OCI-M1 (cell line): ENCODE data around the gene ZNF574.
"Not testable (repeated sequence)": the region's sequence is repeated elsewhere in the genome, so short reads cannot be mapped to it uniquely, and the experiment has no call there.

ENCODE experiments used
- DNase-seq: peaks from one replicate; lab custom pipeline; 2025; lab: John Stamatoyannopoulos, UW

The ZNF574 gene

DNA sequence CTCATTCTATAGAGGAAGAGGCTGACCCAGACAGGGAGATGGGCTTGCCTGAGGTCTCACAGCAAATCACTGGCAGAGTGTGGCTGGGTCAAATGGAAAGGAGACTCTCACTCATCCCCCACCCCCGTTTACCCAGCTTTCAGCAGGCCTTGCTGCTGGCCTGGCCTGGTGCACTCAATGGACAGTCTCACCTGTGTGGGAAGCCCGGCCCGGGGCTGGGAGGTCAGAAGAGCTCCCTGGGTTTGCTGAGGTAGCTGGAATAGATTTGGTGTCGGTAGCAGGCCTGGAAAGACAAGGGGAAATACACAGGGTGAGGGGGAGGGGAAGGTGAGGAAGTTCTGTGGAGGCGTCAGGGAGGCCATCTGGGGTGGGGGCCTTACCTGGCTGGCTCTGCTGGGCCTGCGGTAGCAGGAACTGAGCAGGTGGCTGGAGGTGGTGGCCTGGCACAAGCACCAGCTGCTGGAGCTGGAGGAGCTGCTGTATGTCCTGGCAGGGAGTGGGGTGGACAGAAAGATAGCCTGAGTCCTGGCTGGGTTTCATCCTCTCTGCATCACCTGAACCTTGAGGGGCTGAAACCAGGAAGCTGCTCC is 23.5 kb downstream of the ZNF574 start:
- no peak for DNase-seq

DNA sequence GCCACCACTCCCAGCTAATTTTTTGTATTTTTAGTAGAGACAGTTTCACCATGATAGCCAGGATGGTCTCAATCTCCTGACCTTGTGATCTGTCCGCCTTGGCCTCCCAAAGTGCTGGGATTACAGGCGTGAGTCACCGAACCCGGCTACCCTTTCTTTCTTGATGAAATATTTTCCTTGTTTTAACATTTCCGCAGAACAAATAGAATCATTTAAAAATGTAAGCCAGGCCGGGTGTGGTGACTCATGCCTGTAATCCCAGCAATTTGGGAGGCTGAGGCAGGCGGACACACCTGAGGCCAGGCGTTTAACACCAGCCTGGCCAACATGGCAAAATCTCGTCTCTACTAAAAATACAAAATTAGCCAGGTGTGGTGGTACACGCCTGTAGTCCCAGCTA is 24.3 kb downstream of the ZNF574 start:
- DNase-seq = not testable (repeated sequence)

DNA sequence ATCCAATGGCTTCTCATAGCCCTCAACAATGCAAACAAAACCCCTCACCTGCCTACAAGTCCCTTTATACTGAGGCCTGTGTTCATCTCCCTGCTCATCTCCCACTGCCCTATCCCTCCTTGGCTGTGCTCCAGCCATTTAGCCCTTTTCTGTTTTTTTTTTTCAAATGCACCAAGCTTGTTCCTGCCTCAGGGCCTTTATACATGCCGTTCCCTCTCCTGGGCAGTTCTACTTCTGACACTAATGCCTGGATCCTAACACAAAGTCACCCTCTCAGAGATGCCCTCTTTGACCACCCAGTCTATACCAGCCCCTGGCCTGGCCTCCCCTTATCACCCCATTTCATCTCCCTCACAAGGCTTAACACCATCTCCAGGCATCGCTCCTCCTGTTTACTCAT is 26.9 kb downstream of the ZNF574 start:
- DNase-seq = no peak

DNA sequence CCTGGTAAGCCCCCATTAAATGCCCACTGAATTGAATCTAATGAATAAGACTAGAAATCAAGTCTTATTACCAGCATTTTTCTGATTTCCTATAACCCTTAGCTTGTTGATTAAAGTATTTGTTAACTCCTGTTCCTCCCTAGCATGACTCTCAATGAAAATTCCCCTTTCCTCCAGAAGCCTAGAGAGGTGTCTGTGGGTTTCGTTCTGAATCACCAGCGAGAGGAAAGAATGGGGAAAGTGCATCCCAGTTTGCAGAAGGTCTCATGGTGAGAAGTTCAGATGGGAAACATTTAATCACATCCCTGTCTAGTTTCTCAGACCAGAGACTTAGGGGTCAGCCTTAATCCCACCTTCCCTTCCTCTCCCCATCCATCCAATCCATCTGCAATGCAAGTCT is 29.4 kb downstream of the ZNF574 start:
- no peak for DNase-seq

DNA sequence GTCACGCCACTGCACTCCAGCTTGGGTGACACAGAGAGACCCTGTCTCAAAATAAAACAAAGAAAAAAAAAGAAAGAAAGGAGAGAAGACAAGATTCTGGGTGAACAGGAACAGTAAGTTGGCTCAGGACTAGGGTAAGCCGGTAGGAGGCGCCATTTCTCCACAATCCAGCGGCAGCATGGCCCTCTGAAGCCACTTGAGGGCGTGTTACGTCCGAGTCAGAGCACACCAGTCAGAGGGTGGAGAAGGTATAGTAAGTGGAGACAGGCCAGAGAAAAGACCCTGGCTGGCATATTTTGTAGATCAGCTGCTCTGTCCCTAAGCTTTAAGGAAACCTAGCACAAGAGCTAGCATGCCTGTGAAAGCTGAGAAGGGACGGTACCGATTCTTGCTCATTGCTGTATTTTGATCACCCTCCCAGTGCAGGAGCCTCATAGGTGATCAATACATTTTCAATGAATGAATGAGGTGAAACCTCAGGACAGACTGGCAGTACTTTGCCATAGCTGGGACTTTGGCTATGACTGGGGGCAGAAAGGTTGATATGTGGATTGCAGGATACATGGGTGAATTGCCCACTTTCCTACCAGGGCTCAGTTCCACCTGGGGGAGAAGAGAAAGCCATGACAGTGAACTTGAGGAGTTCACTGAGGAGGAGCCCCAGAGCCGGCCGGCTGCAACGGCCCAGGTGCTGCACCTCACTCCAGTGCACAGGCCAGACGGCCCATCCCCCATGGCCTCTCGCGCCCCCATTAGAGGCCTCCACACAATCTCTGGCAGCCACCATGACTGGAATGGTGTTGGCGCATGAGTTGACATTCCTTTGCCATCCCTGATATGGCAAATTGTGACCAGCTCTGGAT is 32.8 kb downstream of the ZNF574 start:
- DNase-seq = peak; percentile 94

DNA sequence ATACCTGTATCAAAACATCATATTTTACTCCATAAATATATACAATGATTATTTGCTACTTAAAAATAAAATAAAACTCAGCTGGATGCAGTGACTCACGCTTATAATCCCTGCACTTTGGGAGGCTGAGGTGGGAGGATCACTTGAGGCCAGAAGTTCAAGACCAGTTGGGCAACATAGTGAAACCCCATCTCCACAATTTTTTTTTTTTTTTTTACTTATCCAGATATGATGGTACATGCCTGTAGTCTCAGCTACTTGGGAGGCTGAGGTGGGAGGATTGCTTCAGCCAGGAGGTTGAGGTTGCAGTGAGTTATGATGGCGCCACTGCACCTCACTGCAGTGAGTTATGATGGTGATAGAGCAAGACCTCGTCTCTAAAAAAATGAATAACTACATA is 33.9 kb downstream of the ZNF574 start:
- DNase-seq = no peak

DNA sequence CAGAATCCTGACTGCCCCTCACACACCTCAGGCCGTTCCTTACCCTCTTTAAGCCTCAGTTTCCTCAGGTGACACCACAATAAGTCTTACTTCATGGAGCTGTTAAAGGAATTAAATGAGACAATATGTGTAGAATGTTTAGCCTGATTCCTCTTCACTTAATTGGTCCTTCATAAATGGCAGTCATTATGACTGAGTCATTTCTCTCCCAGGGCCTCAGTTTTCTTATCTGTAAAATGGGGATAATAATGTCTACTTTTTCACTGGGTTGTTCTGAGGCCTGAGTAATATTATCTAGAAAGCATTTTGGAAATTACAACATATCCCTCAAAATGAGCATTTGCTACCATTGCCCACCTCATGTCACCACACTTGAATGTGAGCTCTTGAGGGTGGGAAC is 34.7 kb downstream of the ZNF574 start:
- DNase-seq = no peak

DNA sequence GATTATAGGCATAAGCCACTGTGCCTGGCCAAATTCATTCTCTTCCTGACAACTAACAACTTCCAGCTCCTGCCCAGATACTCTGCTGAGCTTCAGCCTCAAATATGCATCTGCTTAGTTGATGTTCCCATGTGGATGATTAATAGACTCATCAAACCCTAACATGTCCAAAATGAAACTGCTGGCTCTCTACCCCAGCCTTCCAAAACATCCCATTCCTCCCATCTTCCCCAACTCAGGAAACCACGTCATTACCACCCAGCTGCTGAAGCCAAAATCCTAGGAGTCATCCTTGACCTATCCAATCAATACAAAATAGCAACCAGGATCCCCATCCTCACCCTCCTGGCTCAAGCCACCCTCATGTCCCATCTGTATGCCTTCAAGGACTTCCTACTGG is 35.4 kb downstream of the ZNF574 start:
- no peak for DNase-seq

DNA sequence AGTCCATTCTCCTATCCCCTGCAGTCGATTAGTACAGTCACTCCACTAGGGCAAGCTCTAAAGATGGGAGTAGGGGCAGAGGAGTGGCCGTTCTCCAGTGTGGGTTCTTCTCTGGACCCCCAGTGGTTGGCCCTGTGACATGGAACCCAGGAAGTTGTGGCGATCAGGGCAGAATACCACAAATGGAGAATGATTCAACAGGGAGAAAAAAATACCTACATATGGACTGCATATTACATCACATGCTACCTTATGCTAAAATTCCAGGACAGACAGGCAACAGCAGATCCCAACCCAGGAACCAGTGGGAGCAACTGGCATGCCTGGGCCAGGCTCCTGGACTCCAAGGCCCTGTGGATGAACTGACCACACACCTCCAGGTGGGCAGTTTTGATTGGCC is 35.8 kb downstream of the ZNF574 start:
- no peak for DNase-seq

DNA sequence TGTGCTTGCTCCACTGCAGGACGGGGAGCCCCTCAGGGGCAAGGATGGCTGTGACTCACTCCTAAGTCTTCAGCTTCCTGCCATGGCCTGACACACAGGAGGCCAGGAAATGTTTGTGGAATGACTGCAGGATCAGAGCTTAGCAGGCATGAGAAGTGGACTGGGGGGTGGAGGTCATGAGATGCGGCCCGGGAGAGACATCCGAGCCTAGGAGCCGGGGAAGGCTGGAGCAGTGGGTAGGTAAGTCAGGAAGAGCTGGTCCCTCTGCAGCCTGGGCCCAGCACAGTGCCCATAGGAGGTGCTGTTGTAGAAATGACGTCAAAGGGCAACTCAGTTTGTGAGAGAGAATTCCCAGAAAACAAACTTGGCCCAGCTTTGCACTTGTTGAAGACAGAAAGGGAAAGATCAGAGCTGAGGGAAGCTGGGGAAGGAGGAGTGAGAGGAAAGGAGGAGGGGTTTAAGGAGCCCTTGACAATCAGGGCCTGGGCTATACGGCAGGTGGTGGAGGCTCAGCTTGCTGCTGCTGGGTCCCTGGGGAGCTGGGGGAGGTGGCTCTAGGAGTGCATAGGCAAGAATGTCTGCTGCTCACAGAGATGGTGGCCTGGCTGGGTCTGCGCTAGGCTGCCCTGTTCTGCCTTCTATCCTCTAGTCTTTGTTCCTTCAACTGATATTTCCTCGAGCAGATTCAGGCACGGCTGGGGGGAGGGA is 37.8 kb downstream of the ZNF574 start:
- no peak for DNase-seq

DNA sequence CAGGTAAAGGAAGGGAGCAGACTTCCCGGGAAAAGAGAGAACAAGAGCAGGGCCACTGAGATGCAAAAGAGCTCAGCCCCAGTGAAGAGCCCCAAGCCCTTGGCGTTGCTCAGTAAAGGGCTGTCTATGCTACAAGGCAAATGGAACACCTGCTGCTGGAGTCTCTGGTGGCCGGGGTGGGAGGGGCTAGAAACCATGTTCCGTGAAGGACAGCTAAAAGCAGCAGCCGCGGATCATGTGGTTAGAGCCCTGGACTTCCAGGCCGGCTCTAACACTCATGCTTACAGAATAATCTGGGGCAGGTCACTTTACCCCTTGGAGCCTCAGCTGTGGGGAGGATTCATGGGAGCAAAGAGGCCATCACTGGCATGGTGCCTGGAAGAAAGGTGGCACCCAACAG is 38.4 kb downstream of the ZNF574 start:
- no peak for DNase-seq

DNA sequence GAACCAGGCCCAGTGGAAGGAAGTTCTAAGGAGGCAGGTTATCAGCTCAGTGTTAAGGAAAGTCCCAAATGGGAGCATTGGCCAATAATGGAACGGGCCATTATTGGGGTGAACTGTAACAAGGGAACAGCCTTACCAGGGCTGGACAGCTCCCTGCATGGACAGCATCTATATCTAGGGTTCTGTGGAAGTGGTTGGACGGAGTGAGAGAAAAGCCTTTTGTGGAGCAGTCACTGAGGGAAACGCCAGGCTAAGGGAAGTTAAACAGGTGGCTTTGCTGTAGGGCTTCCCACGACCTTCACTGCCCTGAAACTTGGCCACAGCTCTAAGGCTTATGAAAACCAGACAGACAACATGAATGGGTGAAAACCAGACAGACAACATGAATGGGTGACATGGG is 39.3 kb downstream of the ZNF574 start:
- no peak for DNase-seq

DNA sequence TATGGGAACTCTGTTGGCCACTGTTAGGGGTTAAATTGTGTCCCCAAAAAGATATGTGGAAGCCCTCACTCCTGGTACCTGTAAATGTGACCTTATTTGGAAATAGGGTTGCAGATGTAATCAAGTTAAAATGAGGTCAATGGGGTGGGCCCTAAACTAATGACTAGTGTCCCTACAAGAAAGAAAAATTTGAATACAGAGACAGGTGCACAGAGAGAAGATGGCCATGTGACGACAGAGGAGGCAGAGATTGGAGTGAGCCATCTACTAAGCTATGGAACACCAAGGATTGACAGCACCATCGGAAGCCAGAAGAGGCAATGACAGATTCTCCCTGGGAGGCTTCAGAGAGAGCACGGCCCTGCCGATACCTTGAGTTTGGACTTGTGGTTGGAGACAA is 39.7 kb downstream of the ZNF574 start:
- DNase-seq = no peak

DNA sequence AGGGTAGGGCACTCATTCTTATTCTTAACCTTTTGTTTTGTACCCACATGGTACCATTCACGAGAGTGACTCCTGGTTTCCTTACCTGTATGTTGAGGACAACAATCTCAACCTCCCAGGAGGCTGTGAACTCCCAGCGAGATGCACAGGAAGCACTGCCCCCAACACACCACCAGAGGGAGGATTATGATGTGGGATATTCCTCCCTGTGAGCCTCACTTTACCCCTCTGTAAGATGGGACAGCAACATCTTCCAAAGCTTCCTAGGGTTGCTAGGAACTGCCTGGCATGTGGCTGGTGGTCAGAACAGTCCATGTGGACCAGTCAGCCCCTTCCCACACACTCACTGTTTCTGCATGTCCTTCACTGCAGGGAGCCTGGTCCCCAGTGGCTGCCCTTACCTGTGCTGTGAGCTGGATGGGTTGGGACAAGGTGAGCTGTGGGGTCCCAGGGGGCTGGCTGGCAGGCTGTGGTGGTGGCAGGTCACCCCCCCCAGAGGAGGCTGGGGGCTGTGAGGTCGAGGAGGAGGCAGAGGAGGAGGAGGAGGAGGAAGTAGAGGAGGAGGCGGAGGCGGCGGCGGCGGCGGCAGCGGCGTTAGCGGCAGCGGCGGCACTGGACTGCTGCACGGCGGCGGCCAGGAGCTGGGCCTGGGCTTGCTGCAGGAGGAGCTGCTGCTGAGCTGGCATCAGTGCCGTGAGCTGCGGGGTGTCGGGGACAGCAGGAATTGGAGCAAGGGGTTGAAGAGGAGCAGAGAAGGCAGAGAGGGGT is 40.5 kb downstream of the ZNF574 start:
- DNase-seq = no peak

DNA sequence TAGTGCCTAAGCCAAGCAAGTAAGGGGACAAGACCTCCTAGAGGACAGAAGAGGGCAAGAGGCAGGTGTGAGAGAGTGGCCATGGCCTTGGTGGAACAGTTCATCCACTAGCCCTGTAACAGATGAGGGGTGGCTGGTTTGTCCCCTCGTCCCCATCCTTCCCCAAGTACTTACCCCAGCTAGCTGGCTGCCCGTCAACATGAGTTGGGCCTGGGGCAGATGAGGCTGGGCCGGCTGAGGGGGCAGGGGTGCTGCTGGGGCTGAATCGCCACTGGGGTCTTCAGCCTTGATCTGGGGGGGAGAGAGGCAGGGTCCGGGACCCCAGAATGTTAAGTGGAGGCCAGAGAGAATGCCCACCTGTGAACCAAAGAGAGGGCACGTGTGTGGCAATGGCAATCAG is 41.1 kb downstream of the ZNF574 start:
- DNase-seq = no peak

DNA sequence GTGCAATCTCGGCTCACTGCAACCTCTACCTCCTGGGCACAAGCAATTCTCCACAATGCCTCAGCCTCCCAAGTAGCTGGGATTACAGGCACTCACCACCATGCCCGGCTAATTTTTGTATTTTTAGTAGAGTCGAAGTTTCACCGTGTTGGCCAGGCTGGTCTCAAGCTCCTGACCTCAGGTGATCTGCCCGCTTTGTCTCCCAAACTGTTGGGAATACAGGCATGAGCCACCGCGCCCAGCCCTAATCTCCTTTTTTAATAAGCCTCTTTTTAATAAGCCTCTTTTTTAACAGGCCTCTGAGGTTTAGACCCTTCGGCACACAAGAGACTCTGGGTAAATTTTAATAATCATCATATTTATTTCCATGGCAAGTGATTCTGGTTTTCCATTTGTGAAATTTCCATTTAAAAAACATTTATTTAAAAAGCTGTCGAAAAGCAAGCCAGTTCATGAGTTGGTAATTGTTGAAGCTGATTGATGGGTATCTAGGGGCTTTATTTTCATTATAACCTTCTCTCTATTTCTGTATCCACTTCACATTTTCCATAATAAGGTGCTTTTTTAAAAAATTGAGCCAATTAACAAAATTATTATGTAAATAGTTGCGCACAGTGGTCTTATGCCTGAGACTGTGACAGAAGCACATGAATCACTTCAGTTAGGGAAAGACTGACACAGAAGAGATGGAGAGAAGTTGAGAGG is 44.5 kb downstream of the ZNF574 start:
- no peak for DNase-seq

DNA sequence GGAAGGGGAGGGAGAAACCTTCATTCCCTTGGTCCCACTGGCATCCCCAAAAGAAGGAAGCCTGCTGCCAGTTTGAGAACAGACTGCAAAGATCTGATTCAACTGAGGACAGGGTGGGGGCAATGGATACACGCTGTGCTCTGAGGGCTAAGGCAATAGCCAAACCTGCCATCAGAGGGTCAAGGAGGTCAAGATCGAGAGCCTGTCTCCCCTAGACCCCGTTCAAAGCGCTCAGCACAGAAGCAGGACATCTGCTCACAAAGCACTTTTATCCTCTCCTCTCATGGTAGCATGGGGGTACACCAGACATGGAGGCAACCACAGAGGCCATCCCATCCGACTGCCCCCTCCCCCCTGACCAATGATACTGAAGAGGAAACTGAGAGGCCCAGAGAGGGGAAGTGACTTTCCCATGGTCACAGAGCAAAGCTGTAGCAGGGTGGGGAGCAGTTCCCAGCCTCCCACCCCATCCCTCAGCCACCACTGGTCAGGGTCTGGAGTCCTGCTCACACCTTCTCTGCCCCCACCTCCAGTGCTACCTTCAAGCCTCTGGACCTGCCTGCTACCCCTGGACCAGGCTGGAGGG is 45.2 kb downstream of the ZNF574 start:
- DNase-seq = no peak

DNA sequence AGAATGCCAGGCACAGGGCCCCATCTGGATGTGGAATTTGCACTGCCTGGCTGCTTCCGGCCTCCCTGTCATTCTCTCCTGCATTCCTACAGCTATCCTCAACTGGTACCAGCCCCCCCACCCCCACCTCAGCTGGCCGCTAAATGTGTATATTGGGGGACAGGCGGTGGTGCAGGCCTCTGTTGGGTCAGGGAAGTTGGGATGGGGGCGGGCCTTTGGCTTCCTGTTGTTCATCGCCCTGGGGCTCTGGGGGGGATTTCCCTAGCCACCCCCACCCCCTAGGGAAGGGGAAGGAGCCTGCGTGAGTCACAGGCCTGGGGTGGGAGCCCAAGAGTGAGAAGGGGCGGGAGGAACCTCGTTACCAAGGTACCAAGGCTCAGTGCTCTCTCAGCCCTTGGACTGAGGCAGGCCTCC is 45.7 kb downstream of the ZNF574 start:
- DNase-seq = no peak

DNA sequence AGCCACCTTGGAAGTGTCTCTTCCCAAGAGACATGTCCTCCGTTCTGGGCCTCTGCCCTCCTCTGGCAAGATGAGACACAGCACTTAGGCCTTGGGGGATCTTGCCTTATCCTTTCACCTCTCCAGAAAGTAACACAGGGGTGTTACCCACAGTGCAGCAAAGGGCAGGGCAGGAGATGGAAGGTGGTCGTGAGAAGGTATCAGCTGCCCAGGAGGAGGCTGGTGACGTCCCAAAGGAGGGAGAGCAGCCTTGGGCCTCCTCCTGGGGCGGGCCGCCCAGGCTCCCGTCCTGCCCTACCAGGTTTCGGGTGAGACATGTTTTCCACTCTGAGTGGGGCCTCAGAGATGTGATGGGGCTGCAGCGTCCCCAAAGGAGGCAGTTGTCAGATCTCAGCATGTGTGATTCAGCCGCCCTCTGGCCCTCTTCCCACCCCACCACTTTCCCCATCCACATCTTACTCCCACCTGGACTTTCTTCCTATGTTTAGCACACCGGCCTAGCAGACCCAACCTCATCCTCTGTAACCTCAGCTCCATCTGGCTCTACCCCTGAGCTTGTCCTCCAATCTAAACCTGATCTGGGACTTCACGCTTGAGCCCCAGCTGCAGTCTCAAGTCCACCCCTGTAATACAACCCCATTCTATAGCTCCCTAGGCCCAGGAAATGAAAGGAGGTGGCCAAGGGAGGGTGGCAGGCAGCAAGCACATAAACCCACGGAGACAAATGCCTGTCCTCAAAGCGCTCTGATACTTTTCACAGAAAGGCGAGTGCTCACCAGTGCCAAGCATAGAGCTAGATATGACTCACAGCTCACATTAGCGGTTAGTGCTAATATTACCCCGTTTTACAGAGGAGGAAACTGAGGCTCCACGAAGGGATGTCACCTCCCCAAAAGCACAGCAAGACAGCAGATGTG is 47.0 kb downstream of the ZNF574 start:
- no peak for DNase-seq

DNA sequence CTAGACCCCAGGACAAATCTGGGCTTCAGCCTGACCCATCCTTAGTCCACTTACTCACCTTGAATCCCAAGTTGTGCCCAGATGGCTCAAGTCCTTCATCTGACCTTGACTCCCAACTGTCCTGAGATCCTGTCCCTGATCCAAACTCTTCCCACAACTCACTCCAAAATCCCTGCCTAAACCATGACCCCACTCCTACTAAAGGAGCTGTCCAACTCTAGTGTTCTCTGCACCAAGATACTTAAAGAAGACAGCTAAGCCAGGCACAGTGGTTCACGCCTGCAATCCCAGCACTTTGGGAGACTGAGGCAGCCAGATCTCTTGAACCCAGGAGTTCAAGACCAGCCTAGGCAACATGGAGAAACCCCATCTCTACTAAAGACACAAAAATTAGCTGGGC is 47.8 kb downstream of the ZNF574 start:
- DNase-seq = no peak
